HL-60/S4 treated with phorbol 12-myristate 13-acetate at 8.2 ng/mL for 4 days and 3 days (cell line): Measurements from ENCODE around the gene CYS1.
"Not testable (repeated sequence)": the region's sequence is repeated elsewhere in the genome, so short reads cannot be mapped to it uniquely, and the experiment has no call there.

Experiments used
- in situ Hi-C: fragments of 300-500 bp; cut with MboI; formaldehyde crosslinking; loops from 2 replicates; pipeline ENCODE4 v1.15.0; 2022; ENCODE audit warnings: low sequenced_read_pairs

Gene CYS1

DNA sequence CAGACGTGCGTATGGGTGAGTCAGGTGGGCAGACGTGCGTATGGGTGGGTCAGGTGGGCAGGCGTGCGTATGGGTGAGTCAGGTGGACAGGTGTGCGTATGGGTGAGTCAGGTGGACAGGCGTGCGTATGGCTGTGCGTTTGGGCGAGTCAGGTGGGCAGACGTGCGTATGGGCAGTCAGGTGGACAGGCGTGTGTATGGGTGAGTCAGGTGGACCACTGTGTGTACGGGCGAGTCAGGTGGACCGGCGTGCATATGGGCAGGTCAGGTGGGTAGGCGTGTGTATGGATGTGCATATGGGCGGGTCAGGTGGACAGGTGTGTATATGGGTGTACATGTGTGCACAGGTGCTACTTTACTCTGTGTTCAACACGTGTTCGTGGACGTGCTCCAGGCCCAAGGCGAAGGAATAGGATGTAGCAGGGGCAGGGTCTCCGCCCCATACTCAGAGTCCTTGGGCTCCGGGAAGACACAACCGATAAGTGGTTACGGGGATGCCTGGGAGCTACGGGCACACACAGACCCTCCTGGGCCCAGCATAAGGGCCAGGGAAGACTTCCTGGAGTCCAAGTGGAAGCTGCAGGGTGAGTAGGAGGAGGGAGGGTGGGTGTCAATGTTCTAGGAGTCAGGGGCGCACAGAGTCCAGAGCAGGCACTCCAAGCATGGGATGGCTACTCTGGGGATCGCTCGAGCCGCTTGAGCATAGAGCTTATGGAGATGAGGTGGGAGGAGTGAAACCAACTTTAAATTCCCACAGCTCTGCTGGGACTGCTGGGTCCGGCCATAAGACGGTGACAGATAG is 64.0 kb downstream of the CYS1 start:
- in situ Hi-C loops = no loop called here

DNA sequence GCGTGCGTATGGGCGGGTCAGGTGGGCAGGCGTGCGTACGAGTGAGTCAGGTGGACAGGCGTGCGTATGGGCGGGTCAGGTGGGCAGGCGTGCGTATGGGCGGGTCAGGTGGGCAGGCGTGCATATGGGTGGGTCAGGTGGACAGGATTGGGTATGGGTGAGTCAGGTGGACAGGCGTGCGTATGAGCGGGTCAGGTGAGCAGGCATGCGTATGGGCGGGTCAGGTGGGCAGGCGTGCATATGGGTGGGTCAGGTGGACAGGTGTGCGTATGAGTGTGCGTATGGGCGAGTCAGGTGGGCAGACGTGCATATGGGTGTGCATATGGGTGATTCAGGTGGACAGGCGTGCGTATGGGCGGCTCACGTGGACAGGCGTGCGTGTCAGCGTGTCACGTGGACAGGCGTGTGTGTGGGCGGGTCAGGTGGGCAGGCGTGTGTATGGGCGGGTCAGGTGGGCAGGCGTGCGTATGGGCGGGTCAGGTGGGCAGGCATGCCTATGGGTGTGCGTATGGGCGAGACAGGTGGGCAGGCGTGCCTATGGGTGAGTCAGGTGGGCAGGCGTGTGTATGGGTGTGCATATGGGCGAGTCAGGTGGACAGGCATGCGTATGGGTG is 64.7 kb downstream of the CYS1 start:
- in situ Hi-C loops = not testable (repeated sequence)

DNA sequence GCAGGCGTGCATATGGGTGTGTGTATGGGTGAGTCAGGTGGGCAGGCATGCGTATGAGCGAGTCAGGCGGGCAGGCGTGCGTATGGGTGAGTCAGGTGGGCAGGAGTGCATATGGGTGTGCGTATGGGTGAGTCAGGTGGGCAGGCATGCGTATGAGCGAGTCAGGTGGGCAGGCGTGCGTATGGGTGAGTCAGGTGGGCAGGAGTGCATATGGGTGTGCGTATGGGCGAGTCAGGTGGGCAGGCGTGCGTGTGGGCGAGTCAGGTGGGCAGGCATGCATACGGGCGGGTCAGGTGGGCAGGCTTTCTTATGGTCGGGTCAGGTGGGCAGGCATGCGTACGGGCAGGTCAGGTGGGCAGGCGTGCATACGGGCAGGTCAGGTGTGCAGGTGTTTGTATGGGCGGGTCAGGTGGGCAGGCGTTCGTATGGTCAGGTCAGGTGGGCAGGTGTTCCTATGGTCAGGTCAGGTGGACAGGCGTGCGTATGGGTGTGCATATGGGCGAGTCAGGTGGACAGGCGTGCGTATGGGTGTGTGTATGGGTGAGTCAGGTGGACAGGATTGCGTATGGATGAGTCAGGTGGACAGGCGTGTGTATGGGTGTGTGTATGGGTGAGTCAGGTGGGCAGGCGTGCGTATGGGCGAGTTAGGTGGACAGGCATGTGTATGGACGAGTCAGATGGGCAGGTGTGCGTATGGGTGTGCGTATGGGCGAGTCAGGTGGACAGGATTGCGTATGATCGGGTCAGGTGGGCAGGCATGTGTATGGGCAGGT is 65.6 kb downstream of the CYS1 start:
- in situ Hi-C loops = no loop called here

- in situ Hi-C loops = not testable (repeated sequence)
Measured at GRCh38 chr2:10013651-10014417, 66.4 kb downstream of the CYS1 start.

GRCh38 chr2:10012963-10013461 is 67.2 kb downstream of the CYS1 start:
- in situ Hi-C loops = no loop called here

GRCh38 chr2:10012366-10012962 is 67.7 kb downstream of the CYS1 start:
- in situ Hi-C loops = not testable (repeated sequence)

DNA sequence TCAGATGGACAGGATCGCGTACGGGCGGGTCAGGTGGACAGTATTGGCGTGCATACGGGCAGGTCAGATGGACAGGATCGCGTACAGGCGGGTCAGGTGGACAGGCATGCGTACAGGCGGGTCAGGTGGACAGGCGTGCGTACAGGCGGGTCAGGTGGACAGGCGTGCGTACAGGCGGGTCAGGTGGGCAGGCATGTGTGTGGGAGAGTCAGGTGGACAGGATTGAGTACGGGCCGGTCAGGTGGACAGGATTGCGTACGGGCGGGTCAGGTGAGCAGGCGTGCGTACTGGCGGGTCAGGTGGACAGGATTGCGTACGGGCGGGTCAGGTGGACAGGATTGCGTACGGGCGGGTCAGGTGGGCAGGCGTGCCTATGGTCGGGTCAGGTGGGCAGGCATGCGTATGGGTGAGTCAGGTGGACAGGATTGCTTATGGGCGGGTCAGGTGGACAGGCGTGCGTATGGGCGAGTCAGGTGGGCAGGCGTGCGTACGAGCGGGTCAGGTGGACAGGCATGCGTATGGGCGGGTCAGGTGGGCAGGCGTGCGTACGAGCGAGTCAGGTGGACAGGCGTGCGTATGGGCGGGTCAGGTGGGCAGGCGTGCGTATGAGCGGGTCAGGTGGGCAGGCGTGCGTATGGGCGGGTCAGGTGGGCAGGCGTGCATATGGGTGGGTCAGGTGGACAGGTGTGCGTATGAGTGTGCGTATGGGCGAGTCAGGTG is 68.4 kb downstream of the CYS1 start:
- in situ Hi-C loops = not testable (repeated sequence)

DNA sequence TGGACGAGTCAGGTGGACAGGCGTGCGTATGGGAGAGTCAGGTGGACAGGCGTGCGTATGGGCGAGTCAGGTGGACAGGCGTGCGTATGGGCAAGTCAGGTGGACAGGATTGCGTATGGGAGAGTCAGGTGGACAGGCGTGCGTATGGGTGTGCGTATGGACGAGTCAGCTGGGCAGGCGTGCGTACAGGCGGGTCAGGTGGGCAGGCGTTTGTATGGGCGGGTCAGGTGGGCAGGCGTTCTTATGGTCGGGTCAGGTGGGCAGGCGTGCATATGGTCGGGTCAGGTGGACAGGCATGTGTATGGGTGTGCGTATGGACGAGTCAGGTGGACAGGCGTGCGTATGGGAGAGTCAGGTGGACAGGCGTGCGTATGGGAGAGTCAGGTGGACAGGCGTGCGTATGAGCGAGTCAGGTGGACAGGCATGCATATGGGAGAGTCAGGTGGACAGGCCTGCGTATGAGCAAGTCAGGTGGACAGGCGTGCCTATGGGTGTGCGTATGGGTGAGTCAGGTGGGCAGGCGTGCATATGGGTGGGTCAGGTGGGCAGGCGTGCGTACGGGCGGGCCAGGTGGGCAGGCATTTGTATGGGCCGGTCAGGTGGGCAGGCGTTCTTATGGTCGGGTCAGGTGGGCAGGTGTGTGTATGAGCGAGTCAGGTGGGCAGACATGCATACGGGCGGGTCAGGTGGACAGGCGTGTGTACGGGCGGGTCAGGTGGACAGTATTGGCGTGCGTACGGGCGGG is 69.2 kb downstream of the CYS1 start:
- in situ Hi-C loops = not testable (repeated sequence)

DNA sequence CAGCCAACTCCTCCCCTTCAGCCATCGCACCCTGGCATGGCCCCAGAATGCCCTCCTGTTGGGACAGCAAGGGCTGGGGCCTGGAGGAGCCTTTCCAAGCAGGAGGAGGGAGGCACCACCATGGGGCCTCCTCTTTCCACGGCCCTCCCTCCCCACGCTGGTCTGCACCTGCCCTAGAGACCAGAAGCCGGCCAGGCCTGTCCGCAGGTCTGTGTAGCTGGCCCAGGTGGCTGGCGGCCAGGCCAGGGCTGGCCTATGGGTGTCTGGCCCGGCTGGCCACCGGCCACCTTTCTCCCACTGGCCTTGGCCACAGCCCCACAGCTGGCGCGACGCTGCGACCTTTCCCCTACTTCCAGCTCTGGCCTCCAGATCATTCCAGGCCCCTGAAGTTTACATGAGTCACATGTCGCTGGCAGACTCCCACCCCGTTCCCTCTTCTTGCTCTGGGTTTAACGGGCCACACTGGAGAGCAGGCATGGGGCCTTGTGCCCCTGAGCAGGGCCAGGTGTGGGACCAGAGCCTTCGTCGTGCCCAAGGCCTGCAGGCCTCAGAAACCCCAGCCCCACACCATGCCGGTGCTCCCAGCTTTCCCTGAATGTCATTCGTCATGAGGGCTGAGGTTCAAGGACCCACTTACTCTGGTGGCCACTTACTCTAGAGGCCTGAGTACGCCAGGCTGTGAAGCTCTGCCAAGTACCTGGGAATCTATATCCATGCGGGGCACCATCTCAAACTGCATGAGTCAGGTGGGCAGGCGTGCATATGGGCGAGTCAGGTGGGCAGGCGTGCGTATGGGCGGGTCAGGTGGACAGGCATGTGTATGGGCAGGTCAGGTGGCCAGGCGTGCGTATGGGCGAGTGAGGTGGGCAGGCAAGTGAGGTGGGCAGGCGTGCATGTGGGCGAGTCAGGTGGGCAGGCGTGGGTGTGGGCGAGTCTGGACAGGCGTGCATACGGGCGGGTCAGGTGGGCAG is 70.1 kb downstream of the CYS1 start:
- in situ Hi-C loops = no loop called here

DNA sequence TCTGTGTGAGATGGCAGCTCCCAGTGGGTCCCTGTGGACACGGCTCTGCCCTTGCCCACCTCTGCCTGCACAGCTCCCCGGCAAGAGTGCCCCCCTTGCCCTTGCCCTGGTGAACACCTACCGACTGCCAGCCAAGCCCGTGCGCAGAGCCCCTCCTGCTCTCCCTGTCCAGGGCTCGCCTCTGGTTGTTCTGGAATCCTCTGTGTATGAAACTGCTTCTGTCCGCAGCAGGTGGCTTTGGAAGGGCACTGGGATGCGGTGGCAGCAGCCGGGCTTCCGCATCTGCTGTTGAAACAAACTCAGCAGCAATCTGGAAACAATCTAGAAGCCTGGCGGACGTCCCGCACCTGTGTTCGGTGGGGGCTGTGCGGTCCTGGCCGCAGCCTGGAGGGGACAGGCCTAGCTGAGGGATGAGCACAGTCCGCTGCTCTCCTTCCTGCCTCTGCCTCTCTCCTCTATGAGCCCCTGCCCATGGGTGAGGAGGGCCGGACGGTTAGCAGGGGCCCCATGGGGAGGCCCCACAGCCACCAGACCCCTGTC is 70.9 kb downstream of the CYS1 start:
- in situ Hi-C loops = no loop called here

GRCh38 chr2:10008809-10009176 is 71.4 kb downstream of the CYS1 start:
- in situ Hi-C loops = no loop called here

GRCh38 chr2:10007921-10008808 is 72.0 kb downstream of the CYS1 start:
- in situ Hi-C loops = no loop called here

- in situ Hi-C loops = no loop called here
Measured at GRCh38 chr2:10007435-10007834, 72.8 kb downstream of the CYS1 start.
